ENCODE measurements around the gene NPW. TPM values are rescaled to one million over a fixed set of nuclear protein-coding genes. Genes with fewer than 3 reads are reported as not detected.
A peak's percentile ranks its signal among the peaks of the same experiment; 100 is the strongest.

Gene NPW
- total and polyA plus RNA-seq, 2 donors (not counting 3 experiments of a cell fraction or from before 2014, with no cell fraction given): 0.84 to 3.3 TPM

- no peak overlapping the region for H3K9ac ChIP-seq (replicated peaks; ENCODE audit: extremely low read depth, insufficient read depth, low read length)
- dilution Hi-C loops (cut with MboI; ENCODE audit: extremely low pct_ligation_motif_present, low sequenced_read_pairs) (loop anchor here (25.0 kb wide), 1 partner anchor 131 kb away; the partner anchor contains the start of gene TRAF7), intact Hi-C loops (cut with micrococcal nuclease) (no loop called here)
- no peak overlapping the region for H2AFZ ChIP-seq (ENCODE audit: low read depth, low read length)
- no peak overlapping the region for H3K4me3 ChIP-seq (replicated peaks in 1 of 3; ENCODE audit: insufficient read depth in 1 of 3, low read depth in 1 of 3, low read length in 3 of 3)
- no peaks in the 10 kb centered on the region for H3K9me1 ChIP-seq (replicated peaks; ENCODE audit: control insufficient read depth, extremely low read depth, insufficient read depth, low read length)
- DNase-seq (ENCODE audit: low read depth, low spot score): peak; percentile 69
- no peaks in the 10 kb centered on the region for H3K27me3 ChIP-seq (ENCODE audit: control insufficient read depth in 2 of 2, insufficient read depth in 2 of 2, low read length in 2 of 2)
- POLR2A ChIA-PET: no interaction called here
- no TSS peak for BruUV-seq (replicated peaks)
- no peaks in the 10 kb centered on the region for H3K36me3 ChIP-seq (ENCODE audit: control insufficient read depth in 2 of 2, extremely low read depth in 1 of 2, insufficient read depth in 2 of 2, low read length in 2 of 2)
- H3K4me1 ChIP-seq (ENCODE audit: control insufficient read depth, extremely low read depth, insufficient read depth, low read length): peaks cover 58% of the 10 kb centered on the region
- no peak for TF ChIP-seq MAX (IDR thresholded peaks at IDR 0.05; ENCODE audit: insufficient read depth, insufficient read length)
- TF ChIP-seq POLR2A (IDR thresholded peaks at IDR 0.05; ENCODE audit: low read depth, low read length): no peak
- TF ChIP-seq POLR2AphosphoS5 (IDR thresholded peaks at IDR 0.05; ENCODE audit: insufficient read depth, low read depth, low read length): no peak
- no peak for TF ChIP-seq CTCF (IDR thresholded peaks at IDR 0.05; ENCODE audit: extremely low read depth in 1 of 2, insufficient read depth in 1 of 2, low read depth in 1 of 2, low read length in 2 of 2)
- no peak for TF ChIP-seq EZH2 (IDR thresholded peaks at IDR 0.05; ENCODE audit: borderline replicate concordance, low read depth, low read length, severe bottlenecking)
- TF ChIP-seq MYC (IDR thresholded peaks at IDR 0.05; ENCODE audit: low read depth, low read length): no peak
- no peak overlapping the region for H3K27ac ChIP-seq (ENCODE audit: insufficient read depth, low read depth, low read length)
- peak; percentile 37 for FAIRE-seq
- CTCF ChIA-PET: interaction anchor here (0.7 to 3.6 kb wide), 4 partner anchors 8 to 109 kb away, joined by 3 to 21 read pairs (median 6); no protein-coding TSS in a partner anchor
- H3K4me2 ChIP-seq (ENCODE audit: insufficient read depth, low read length): no peak overlapping the region
- peaks cover 25% of the 10 kb centered on the region for H3K79me2 ChIP-seq (ENCODE audit: control insufficient read depth, insufficient read depth, low read length)
- no peaks in the 10 kb centered on the region for H4K20me1 ChIP-seq (replicated peaks; ENCODE audit: control insufficient read depth, extremely low read depth, insufficient read depth, low read length)
- no peaks in the 10 kb centered on the region for H3K9me3 ChIP-seq (replicated peaks; ENCODE audit: control insufficient read depth, insufficient read depth, low read length)
Observed at GRCh38 chr16:2031081-2031577, 11.5 kb downstream of the NPW start.
